K562 (cell line): Measurements from ENCODE around the gene ARID3A. TPM values are rescaled to one million over a fixed set of nuclear protein-coding genes. Genes with fewer than 3 reads are reported as not detected.

ENCODE experiments used
- BHLHE40 ChIP-seq: IDR thresholded peaks from 2 replicates; pipeline ENCODE4 v1.6.1; 2011; ENCODE audit warnings: low read length, improper control_type of control experiment
- CREBBP ChIP-seq: IDR thresholded peaks from one replicate; pipeline ENCODE4 v1.6.1; 2012; ENCODE audit warnings: low read depth, mild to moderate bottlenecking, control low read depth, inconsistent platforms, low read length
- EP300 ChIP-seq: IDR thresholded peaks from 2 replicates; pipeline ENCODE4 v1.6.1; 2012; ENCODE audit warnings: low read length, improper control_type of control experiment
- FOXM1 ChIP-seq, 2 experiments: fragments of 450-650 bp in 1 of 2; sonication (generic) in 1 of 2; formaldehyde crosslinking in 1 of 2; IDR thresholded peaks; 2 replicates each; pipeline versions ENCODE4 v1.6.1 to v1.9.0; 2017 to 2022; ENCODE audit warnings: low read depth in 2 of 2, mild to moderate bottlenecking in 2 of 2, missing genetic modification reagents in 1 of 2, moderate library complexity in 1 of 2
- FOXO4 ChIP-seq: fragments of 450-650 bp; formaldehyde crosslinking; IDR thresholded peaks from 2 replicates; pipeline ENCODE4 v1.4.0; 2020; ENCODE audit warnings: mild to moderate bottlenecking, moderate library complexity
- GABPA ChIP-seq: fragments of 200-800 bp; sonication (Bioruptor generic); conservative IDR thresholded peaks from 2 replicates; pipeline ENCODE4 v1.6.1; 2016; ENCODE audit warnings: low read depth, missing genetic modification characterization, missing compliant biosample characterization
- LARP7 ChIP-seq: fragments of 450-650 bp; IDR thresholded peaks from 2 replicates; pipeline ENCODE4 v1.6.1; 2016
- PTRF ChIP-seq: fragments of 450-650 bp; IDR thresholded peaks from 2 replicates; pipeline ENCODE4 v1.6.1; 2016; ENCODE audit warnings: mild to moderate bottlenecking, missing genetic modification characterization, missing compliant biosample characterization
- RBM34 ChIP-seq: fragments of 200-400 bp; formaldehyde crosslinking; IDR thresholded peaks from 2 replicates; pipeline ENCODE4 v1.6.1; 2018; ENCODE audit warnings: low read length, borderline replicate concordance; ENCODE audit not compliant: insufficient read depth
- SMARCA4 ChIP-seq: fragments of 450-650 bp; IDR thresholded peaks from 2 replicates; pipeline ENCODE4 v1.6.1; 2016
- SPI1 ChIP-seq: IDR thresholded peaks from 2 replicates; pipeline ENCODE4 v1.6.1; 2011; ENCODE audit warnings: low read depth, low read length, control low read depth, borderline replicate concordance
- TAF15 ChIP-seq: fragments of 200-400 bp; formaldehyde crosslinking; IDR thresholded peaks from 2 replicates; pipeline ENCODE4 v1.6.1; 2017; ENCODE audit warnings: mild to moderate bottlenecking, low read depth, low read length, moderate library complexity
- TARDBP ChIP-seq: fragments of 450-650 bp; IDR thresholded peaks from 2 replicates; pipeline ENCODE4 v1.6.1; 2016
- TSHZ1 ChIP-seq: fragments of 250-450 bp; sonication (Bioruptor Pico); IDR thresholded peaks from 2 replicates; pipeline ENCODE4 v1.4.0; 2020; ENCODE audit warnings: mild to moderate bottlenecking, moderate library complexity
- ZBTB34 ChIP-seq: fragments of 250-450 bp; sonication (Bioruptor Pico); IDR thresholded peaks from 2 replicates; pipeline ENCODE4 v1.8.0; 2021; ENCODE audit warnings: mild to moderate bottlenecking, moderate library complexity
- ZBTB7A ChIP-seq: IDR thresholded peaks from 2 replicates; pipeline ENCODE4 v1.6.1; 2011; ENCODE audit warnings: low read depth, mild to moderate bottlenecking, low read length, moderate library complexity, borderline replicate concordance; ENCODE audit not compliant: control insufficient read depth
- ZNF121 ChIP-seq: sonication (generic); formaldehyde crosslinking; conservative IDR thresholded peaks from 2 replicates; pipeline ENCODE4 v1.8.0; 2022; ENCODE audit warnings: missing genetic modification reagents
- ZNF140 ChIP-seq: fragments of 250-450 bp; sonication (Bioruptor Pico); IDR thresholded peaks from 2 replicates; pipeline ENCODE4 v1.8.0; 2021; ENCODE audit warnings: moderate library complexity, mild to moderate bottlenecking, inconsistent platforms
- ZNF212 ChIP-seq: fragments of 450-650 bp; formaldehyde crosslinking; IDR thresholded peaks from 2 replicates; pipeline ENCODE4 v1.4.0; 2020; ENCODE audit warnings: mild to moderate bottlenecking
- ZNF280A ChIP-seq: fragments of 450-650 bp; IDR thresholded peaks from 2 replicates; pipeline ENCODE4 v1.6.1; 2018; ENCODE audit warnings: mild to moderate bottlenecking, low read depth; ENCODE audit not compliant: partially characterized antibody
- ZNF764 ChIP-seq: fragments of 250-450 bp; sonication (Bioruptor Pico); IDR thresholded peaks from 2 replicates; pipeline ENCODE4 v1.4.0; 2020; ENCODE audit warnings: low read depth, mild to moderate bottlenecking, moderate library complexity
- polyA plus RNA-seq, 8 experiments: library from polyadenylated mRNA; depleted of rRNA in 4 of 8; stranded (reverse) in 5 of 8; unstranded in 3 of 8; fragments of >200 nt; fragmentation: Nextera tagmentation in 2 of 8; fragmentation: Illumina TruSeq in 1 of 8; extraction: Ambion mirVana in 2 of 8; extraction: Trizol in 1 of 8; gene quantifications; 2 replicates each; pipeline versions ENCODE4 v1.2.1 to v1.2.3, GENCODE V29; 2011 to 2014; ENCODE audit warnings: inconsistent platforms in 1 of 8, missing spikeins in 1 of 8
- total RNA-seq, 7 experiments: library from RNA; depleted of rRNA in 6 of 7; stranded (reverse); fragments of >200 nt in 6 of 7; fragmentation: Illumina TruSeq in 2 of 7; extraction: Trizol in 2 of 7; gene quantifications; 2 replicates each; pipeline versions ENCODE4 v1.2.1 to v1.2.3, GENCODE V29; 2011 to 2021; ENCODE audit warnings: low replicate concordance in 1 of 7

ARID3A gene
- total and polyA plus RNA-seq, 9 of the 15 experiments (the other 6 are each of a cell fraction or from before 2014, with no cell fraction given): 1.4 to 118 (median 31.2) TPM

GRCh38 chr19:907183-907853 is 18.5 kb upstream of the ARID3A start (continued):
- TF ChIP-seq ZBTB34: no peak
- TF ChIP-seq FOXM1 (IDR thresholded peaks at IDR 0.05; ENCODE audit: low read depth): peak; percentile 82
- no peak for TF ChIP-seq FOXM1 (CRISPR knock-in tag; IDR thresholded peaks at IDR 0.05; ENCODE audit: low read depth)
- TF ChIP-seq GABPA (tag): 0 out of 2 replicates have a peak, but pooled peaks have one; percentile 31
- peak; percentile 98 for TF ChIP-seq SMARCA4
- TF ChIP-seq ZNF121 (CRISPR knock-in tag): no peak; the same call in 1 of the 2 replicates
- no peak for TF ChIP-seq ZNF764
- TF ChIP-seq TAF15: no peak
- no peak for TF ChIP-seq ZNF140 (CRISPR knock-in tag)
- TF ChIP-seq BHLHE40: peak; percentile 31; the same call in 1 of the 2 replicates
- peak; percentile 68; the same call in 1 of the 2 replicates for TF ChIP-seq TARDBP
- TF ChIP-seq ZNF212 (CRISPR knock-in tag): no peak
- TF ChIP-seq SPI1: peak; percentile 55; the same call in 1 of the 2 replicates
- TF ChIP-seq PTRF (tag): no peak
- no peak for TF ChIP-seq TSHZ1 (CRISPR knock-in tag)
- no peak for TF ChIP-seq RBM34
- no peak for TF ChIP-seq FOXO4
- no peak for TF ChIP-seq ZNF280A
- TF ChIP-seq EP300: peak; percentile 97
- TF ChIP-seq ZBTB7A: peak; percentile 96
- TF ChIP-seq CREBBP: no peak
- no peak for TF ChIP-seq LARP7
